SK-N-DZ (cell line): ENCODE data around the gene KBTBD13.
"Not testable (repeated sequence)": the region's sequence is repeated elsewhere in the genome, so short reads cannot be mapped to it uniquely, and the experiment has no call there.

Experiments used
- DNase-seq: peaks from one replicate; pipeline ENCODE4 v3.0.0-alpha.2; 2015; ENCODE audit warnings: low spot score

KBTBD13 gene

GRCh38 chr15:65088643-65089021 lies 12.1 kb downstream of the KBTBD13 start:
- DNase-seq: no peak

- DNase-seq: no peak
Measured at GRCh38 chr15:65089206-65089824, 12.8 kb downstream of the KBTBD13 start.

- DNase-seq: no peak
Measured at GRCh38 chr15:65091946-65092770, 15.6 kb downstream of the KBTBD13 start.

GRCh38 chr15:65092911-65093792 lies 16.6 kb downstream of the KBTBD13 start:
- no peak for DNase-seq

GRCh38 chr15:65093793-65094170 lies 17.2 kb downstream of the KBTBD13 start:
- not testable (repeated sequence) for DNase-seq

- DNase-seq: no peak
Measured at GRCh38 chr15:65094294-65094995, 17.9 kb downstream of the KBTBD13 start.

GRCh38 chr15:65095011-65095746 lies 18.6 kb downstream of the KBTBD13 start:
- DNase-seq: no peak

- DNase-seq: no peak
Measured at GRCh38 chr15:65095747-65096104, 19.2 kb downstream of the KBTBD13 start.

- no peak for DNase-seq
Measured at GRCh38 chr15:65096481-65097385, 20.2 kb downstream of the KBTBD13 start.

- DNase-seq: no peak
Measured at GRCh38 chr15:65097651-65098263, 21.2 kb downstream of the KBTBD13 start.

GRCh38 chr15:65099336-65099735 lies 22.8 kb downstream of the KBTBD13 start:
- no peak for DNase-seq

GRCh38 chr15:65099801-65100200 lies 23.3 kb downstream of the KBTBD13 start:
- not testable (repeated sequence) for DNase-seq

GRCh38 chr15:65100442-65100841 lies 23.9 kb downstream of the KBTBD13 start:
- no peak for DNase-seq

- DNase-seq: no peak
Measured at GRCh38 chr15:65101411-65101890, 24.9 kb downstream of the KBTBD13 start.

GRCh38 chr15:65101891-65102708 lies 25.6 kb downstream of the KBTBD13 start:
- DNase-seq: no peak

GRCh38 chr15:65102912-65103311 lies 26.4 kb downstream of the KBTBD13 start:
- DNase-seq: no peak

GRCh38 chr15:65105038-65105437 lies 28.5 kb downstream of the KBTBD13 start:
- DNase-seq: no peak

GRCh38 chr15:65106011-65106590 lies 29.6 kb downstream of the KBTBD13 start:
- DNase-seq: no peak
